ENCODE measurements around the gene ZNF213. TPM values are rescaled to one million over a fixed set of nuclear protein-coding genes. Genes with fewer than 3 reads are reported as not detected.
A peak's percentile ranks its signal among the peaks of the same experiment; 100 is the strongest.

The ZNF213 gene
- total RNA-seq, 2 donors from 2014 or later = 7.3 to 7.9 TPM

GRCh38 chr16:3143189-3143588, 8.4 kb downstream of the ZNF213 start:
- Histone ChIP-seq H3K27ac (peak overlapping the region; percentile 88 to 91), H3K4me3 (no peak overlapping the region), H3K4me1 (peaks cover 0 to 18% of the 10 kb centered on the region in 2 donors), H3K27me3 (no peaks in the 10 kb centered on the region), H3K9me3 (no peaks in the 10 kb centered on the region), H3K36me3 (peaks cover 23% of the 10 kb centered on the region)
- no peak for DNase-seq (ENCODE audit: low spot score)
- no peak for TF ChIP-seq CTCF (IDR thresholded peaks at IDR 0.05)

- H3K9me3 ChIP-seq = no peaks in the 10 kb centered on the region
- DNase-seq (ENCODE audit: low spot score) = no peak
- peaks cover 22% of the 10 kb centered on the region for H3K36me3 ChIP-seq
- H3K4me1 ChIP-seq = peaks cover 0 to 18% of the 10 kb centered on the region in 2 donors
- no peaks in the 10 kb centered on the region for H3K27me3 ChIP-seq
- TF ChIP-seq CTCF (IDR thresholded peaks at IDR 0.05) = no peak
- H3K27ac ChIP-seq = peak overlapping the region; percentile 88 to 91
- no peak overlapping the region for H3K4me3 ChIP-seq
Observed at GRCh38 chr16:3143598-3144320, 8.9 kb downstream of the ZNF213 start.

GRCh38 chr16:3144321-3144983, 9.6 kb downstream of the ZNF213 start:
- no peaks in the 10 kb centered on the region for H3K9me3 ChIP-seq
- peaks cover 0 to 21% of the 10 kb centered on the region in 2 donors for H3K4me1 ChIP-seq
- no peaks in the 10 kb centered on the region for H3K27me3 ChIP-seq
- H3K4me3 ChIP-seq = no peak overlapping the region
- H3K27ac ChIP-seq = peak overlapping the region; percentile 88 to 91
- peaks cover 15% of the 10 kb centered on the region for H3K36me3 ChIP-seq
- no peak for DNase-seq (ENCODE audit: low spot score)
- no peak for TF ChIP-seq CTCF (IDR thresholded peaks at IDR 0.05)

- Histone ChIP-seq H3K36me3 (peaks cover 15% of the 10 kb centered on the region), H3K27ac (peak overlapping the region in 1 of 2 donors; percentile 91), H3K4me3 (no peak overlapping the region), H3K9me3 (no peaks in the 10 kb centered on the region), H3K27me3 (no peaks in the 10 kb centered on the region), H3K4me1 (peaks cover 0 to 28% of the 10 kb centered on the region in 2 donors)
- TF ChIP-seq CTCF (IDR thresholded peaks at IDR 0.05) = no peak
- no peak for DNase-seq (ENCODE audit: low spot score)
Observed at GRCh38 chr16:3145151-3145550, 10.3 kb downstream of the ZNF213 start.

- DNase-seq (ENCODE audit: low spot score) = no peak
- Histone ChIP-seq H3K36me3 (peaks cover 15% of the 10 kb centered on the region), H3K4me3 (no peak overlapping the region), H3K27ac (no peak overlapping the region), H3K4me1 (peaks cover 0 to 29% of the 10 kb centered on the region in 2 donors), H3K9me3 (no peaks in the 10 kb centered on the region), H3K27me3 (no peaks in the 10 kb centered on the region)
- TF ChIP-seq CTCF (IDR thresholded peaks at IDR 0.05) = no peak
Observed at GRCh38 chr16:3145660-3146059, 10.8 kb downstream of the ZNF213 start.

Data from right atrium auricular region (tissue), 2 donors.